SHP77 treated with DMSO at 0.1 percent for 48 hours (cell line): ENCODE measurements around the gene SUGP2.
"Not testable (repeated sequence)": the region's sequence is repeated elsewhere in the genome, so short reads cannot be mapped to it uniquely, and the experiment has no call there.

Experiments used
- DNase-seq: peaks from one replicate; lab custom pipeline; 2025; lab: John Stamatoyannopoulos, UW

SUGP2 gene

GRCh38 chr19:18990128-18990708, 43.1 kb downstream of the SUGP2 start:
- DNase-seq = no peak

GRCh38 chr19:18989316-18989715, 44.0 kb downstream of the SUGP2 start:
- DNase-seq = no peak

DNA sequence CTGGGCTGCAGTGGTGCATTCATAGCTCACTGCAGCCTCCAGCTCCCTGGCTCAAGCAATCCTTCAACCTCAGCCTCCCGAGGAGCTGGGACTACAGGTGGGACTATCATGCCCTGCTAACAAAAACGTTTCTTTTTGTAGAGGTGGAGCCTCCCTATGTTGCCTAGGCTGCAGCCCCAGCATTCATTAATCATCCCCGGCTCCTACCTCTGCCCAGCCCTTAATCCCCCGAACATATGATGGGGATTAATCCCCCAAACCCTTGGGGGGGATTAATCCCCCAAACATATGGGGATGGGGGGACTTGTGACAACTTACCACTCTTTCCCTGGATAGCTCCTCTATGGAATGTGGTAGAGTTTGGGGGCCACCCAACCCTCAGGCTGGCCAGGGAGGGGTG, 45.9 kb downstream of the SUGP2 start:
- DNase-seq = no peak

DNA sequence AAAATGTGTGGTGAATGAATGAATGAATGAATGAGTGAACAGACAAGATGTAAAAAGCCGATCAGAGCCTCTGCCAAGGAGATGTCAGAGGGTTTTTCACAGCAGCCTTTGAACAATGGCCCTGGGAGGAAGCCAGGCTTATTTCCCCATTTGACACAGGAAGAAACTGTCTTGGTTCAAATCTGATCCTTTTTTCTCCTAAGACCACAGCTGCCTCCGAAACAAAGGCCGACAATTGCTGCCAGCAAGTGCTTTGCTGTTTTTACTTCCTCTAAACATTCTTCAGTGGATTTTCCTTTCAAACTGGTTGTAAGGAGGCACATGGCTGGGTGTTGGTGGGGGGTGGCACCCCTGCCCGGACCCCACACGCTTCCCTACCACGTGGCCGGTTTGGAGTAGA, 48.1 kb downstream of the SUGP2 start:
- no peak for DNase-seq

- no peak for DNase-seq
Observed at GRCh38 chr19:18984251-18984650, 49.1 kb downstream of the SUGP2 start.

- DNase-seq = no peak
Observed at GRCh38 chr19:18982669-18983068, 50.6 kb downstream of the SUGP2 start.

- DNase-seq = no peak
Observed at GRCh38 chr19:18980432-18981020, 52.8 kb downstream of the SUGP2 start.

GRCh38 chr19:18978616-18979015, 54.7 kb downstream of the SUGP2 start:
- DNase-seq = no peak

DNA sequence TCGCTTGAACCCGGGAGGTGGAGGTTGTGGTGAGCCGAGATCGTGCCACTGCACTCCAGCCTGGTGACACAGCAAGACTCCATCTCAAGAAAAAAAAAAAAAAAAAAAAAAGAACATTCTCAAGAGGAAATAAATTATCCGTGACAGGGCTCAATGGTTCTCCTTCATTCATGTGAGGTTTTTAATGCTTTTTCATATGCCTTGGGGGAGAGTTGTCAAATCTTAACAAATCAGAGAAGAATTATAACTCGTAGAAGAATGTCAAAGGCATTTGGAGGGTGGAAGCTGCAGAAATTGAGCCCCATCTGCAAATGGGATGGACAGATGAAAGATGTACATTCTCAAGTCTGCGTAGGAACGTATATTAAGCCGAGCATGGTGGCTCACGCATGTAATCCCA, 57.4 kb downstream of the SUGP2 start:
- DNase-seq = no peak

DNA sequence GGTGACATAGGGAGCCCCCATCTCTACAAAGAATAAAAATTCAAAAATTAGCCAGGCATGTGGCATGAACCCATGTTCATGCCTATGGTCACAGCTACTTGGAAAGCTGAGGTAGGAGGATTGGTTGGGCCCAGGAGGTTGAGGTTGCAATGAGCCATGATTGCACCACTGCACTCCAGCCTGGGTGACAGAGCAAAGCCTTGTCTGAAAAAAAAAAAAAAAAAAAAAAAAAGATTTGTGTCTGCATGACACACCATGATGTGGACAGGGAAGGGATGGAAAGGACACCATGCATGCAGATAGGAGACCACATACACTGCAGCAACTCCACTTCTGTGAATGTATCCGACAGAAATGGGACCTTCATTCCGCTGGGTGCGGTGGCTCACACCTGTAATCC, 58.3 kb downstream of the SUGP2 start:
- no peak for DNase-seq

DNA sequence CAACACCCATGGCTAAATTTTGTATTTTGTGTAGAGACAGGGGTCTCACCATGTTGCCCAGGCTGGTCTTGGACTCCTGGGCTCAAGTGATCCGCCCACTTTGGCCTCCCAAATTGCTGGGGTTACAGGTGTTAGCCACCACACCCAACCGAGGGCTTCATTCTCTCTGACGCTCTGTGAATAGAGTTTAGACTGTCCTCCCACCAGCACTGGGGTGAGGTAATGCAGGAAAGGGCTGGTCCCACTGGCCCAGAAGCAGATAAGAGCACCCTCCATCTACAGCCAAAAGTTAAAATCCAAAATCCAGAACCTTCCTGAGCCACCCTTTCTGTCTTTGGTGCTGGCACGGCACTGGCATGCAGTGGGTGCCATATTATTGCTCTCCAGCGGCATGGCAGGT, 60.5 kb downstream of the SUGP2 start:
- DNase-seq = no peak

GRCh38 chr19:18972301-18972811, 61.0 kb downstream of the SUGP2 start:
- DNase-seq = no peak

GRCh38 chr19:18969931-18970659, 63.2 kb downstream of the SUGP2 start:
- DNase-seq = no peak

DNA sequence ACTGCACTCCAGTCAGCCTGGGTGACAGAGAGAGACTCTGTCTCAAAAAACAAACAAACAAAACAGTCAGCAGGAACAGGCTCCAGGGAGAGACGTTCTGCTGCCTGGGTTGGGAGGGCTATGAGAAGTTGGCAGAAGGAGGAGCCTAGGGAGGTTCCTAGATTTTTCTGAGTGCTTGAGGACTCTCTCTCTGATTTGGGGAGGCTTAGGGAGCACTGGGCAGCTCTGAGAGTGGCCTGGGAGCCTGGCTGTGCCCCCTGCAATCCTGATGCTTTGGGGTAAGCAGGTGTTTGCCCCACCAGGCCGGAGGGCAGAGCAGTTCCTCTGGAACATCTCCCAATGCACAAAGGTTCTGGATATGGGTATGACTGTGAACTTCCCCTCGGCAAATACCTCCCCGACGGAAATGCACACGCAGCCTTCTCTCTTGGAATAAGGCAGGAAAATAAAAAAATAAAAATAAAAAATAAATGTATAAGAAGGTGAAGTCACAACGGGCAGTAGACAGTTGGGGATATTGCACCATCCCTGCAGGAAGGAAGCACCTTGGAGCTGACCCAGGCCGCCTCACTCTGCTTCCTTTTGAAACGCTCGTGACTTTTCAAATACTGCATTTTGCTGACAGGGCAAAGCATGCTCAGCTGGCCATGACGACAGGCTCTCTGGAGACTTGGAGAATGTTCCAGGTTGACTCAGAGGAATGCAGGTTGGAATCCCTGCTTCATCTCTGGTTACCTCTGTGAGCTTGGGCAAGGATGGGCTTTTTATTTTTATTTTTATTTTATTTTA, 65.8 kb downstream of the SUGP2 start:
- DNase-seq = no peak

- DNase-seq = no peak
Observed at GRCh38 chr19:18966307-18966706, 67.0 kb downstream of the SUGP2 start.

DNA sequence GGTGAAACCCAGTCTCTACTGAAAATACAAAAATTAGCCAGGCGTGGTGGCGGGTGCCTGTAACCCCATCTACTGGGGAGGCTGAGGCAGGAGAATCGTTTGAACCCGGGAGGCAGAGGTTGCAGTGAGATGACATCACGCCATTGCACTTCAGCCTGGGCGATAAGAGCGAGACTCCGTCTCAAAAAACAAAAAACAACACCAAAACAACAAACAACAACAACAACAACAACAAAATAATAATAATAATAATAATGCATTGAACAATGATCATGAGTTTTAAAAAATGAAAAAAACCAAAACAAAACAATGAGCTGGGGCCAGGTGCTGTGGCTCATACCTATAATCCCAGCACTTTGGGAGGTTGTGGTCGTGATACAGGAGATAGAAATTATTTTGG, 69.2 kb downstream of the SUGP2 start:
- no peak for DNase-seq

DNA sequence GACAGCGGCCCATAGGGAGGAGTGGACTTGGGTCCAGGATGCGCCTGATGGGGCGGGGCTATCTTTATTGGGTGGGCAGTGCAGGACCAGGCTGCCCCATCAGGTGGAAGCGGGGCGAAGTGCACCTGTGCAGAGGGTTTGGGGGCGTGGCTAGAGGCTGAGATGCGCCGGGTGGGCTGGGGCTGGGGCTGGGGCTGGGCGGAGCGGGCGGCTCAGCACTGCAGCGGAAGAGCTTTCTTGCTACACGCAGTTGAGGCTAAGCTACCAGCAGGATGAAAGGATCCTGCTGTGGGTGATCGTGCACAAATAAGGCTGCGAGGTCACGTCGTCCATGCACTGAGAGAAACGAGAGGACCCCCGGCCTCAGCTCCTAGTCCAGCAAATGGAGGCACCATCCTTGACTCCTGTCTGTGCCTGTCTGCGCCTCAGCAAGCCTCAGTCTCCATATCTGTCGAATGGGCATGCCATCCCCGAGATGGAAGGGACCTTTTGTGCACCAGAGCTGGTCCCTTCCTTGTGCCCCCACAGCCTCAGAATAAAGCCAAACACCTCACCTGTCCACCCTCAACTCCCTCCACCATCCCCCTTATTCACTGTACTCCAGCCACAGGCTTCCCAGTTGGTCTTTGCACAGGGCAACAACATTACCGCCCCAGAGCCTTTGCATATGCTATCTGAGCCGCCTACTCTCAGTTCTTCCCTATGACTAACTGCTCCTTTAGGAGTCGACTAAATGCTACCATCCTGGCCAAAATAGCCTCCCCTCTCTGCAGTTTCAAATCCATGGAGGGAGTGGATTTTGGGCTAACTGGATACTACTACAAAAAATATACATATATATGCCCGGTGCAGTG, 71.3 kb downstream of the SUGP2 start:
- no peak for DNase-seq

GRCh38 chr19:18960370-18960769, 72.9 kb downstream of the SUGP2 start:
- no peak for DNase-seq

- no peak for DNase-seq
Observed at GRCh38 chr19:18955042-18955441, 78.3 kb downstream of the SUGP2 start.

DNA sequence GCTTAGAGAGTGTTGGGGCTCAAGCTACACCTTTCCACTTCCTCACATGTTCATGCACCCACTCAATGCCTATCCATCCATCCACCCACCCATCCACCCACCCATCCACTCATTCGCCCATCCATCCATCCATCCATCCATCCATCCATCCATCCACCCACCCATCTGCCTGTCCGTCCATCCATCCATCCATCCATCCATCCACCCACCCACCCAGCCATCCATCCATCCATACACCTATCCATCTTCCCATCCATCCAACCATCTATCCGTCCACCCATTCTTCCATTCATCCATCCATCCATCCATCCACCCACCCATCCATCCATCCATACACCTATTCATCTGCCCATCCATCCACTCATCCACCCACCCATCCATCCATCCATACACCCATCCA, 79.2 kb downstream of the SUGP2 start:
- DNase-seq = no peak

DNA sequence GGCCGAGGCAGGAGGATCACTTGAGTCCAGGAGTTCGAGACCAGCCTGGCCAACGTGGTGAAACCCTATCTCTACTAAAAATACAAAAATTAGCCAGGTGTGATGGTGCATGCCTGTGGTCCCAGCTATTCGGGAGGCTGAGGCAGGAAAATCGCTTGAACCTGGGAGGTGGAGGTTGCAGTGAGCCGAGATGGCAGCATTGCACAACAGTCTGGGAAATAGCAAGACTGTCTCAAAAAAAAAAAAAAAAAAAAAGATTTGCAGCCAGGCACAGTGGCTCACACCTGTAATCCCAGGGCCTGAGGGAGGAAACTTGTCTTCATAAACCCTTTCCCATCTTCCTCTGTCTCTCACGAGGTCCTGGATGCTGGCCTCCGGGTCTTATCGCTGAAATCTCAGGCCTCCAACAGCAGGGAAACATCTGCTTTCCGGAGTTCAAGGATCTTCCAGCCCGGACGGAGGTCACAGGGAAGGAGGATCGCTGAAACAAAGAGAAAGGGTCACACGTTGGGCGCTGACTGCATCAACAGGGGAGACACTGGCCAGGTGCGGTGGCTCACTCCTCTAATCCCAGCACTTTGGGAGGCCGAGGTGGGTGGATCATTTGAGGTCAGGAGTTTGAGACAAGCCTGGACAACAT, 80.8 kb downstream of the SUGP2 start:
- DNase-seq = not testable (repeated sequence)
